ENCODE results near the gene SH2D3A. TPM values are rescaled to one million over a fixed set of nuclear protein-coding genes. Genes with fewer than 3 reads are reported as not detected.
"Not testable (repeated sequence)": the region's sequence is repeated elsewhere in the genome, so short reads cannot be mapped to it uniquely, and the experiment has no call there.

The SH2D3A gene
- total RNA-seq, 1 donor from 2014 or later, result 6.3 TPM

GRCh38 chr19:6719540-6719861 lies 47.7 kb downstream of the SH2D3A start:
- DNase-seq, result no peak

GRCh38 chr19:6718741-6719539 lies 48.3 kb downstream of the SH2D3A start:
- DNase-seq, result peak; percentile 32

- DNase-seq, result no peak
Observed at GRCh38 chr19:6718111-6718740, 49.0 kb downstream of the SH2D3A start.

GRCh38 chr19:6717441-6717971 lies 49.7 kb downstream of the SH2D3A start:
- no peak for DNase-seq

- DNase-seq, result no peak
Observed at GRCh38 chr19:6717036-6717435, 50.2 kb downstream of the SH2D3A start.

- no peak for DNase-seq
Observed at GRCh38 chr19:6716610-6716970, 50.6 kb downstream of the SH2D3A start.

GRCh38 chr19:6714749-6715555 lies 52.3 kb downstream of the SH2D3A start:
- DNase-seq, result no peak

- DNase-seq, result no peak
Observed at GRCh38 chr19:6713773-6714692, 53.2 kb downstream of the SH2D3A start.

GRCh38 chr19:6712692-6713670 lies 54.3 kb downstream of the SH2D3A start:
- no peak for DNase-seq

GRCh38 chr19:6712231-6712630 lies 55.0 kb downstream of the SH2D3A start:
- no peak for DNase-seq

- DNase-seq, result no peak
Observed at GRCh38 chr19:6711605-6712004, 55.6 kb downstream of the SH2D3A start.

- DNase-seq, result no peak
Observed at GRCh38 chr19:6711078-6711361, 56.2 kb downstream of the SH2D3A start.

GRCh38 chr19:6710273-6711077 lies 56.8 kb downstream of the SH2D3A start:
- no peak for DNase-seq

GRCh38 chr19:6709549-6709948 lies 57.7 kb downstream of the SH2D3A start:
- DNase-seq, result no peak

GRCh38 chr19:6708913-6709312 lies 58.3 kb downstream of the SH2D3A start:
- not testable (repeated sequence) for DNase-seq

- no peak for DNase-seq
Observed at GRCh38 chr19:6708346-6708745, 58.9 kb downstream of the SH2D3A start.

- no peak for DNase-seq
Observed at GRCh38 chr19:6707658-6708018, 59.6 kb downstream of the SH2D3A start.

GRCh38 chr19:6707011-6707657 lies 60.1 kb downstream of the SH2D3A start:
- DNase-seq, result no peak

GRCh38 chr19:6706633-6706958 lies 60.6 kb downstream of the SH2D3A start:
- DNase-seq, result no peak
